Right renal pelvis (tissue), 4 donors: ENCODE data around the gene ISG15. TPM values are rescaled to one million over a fixed set of nuclear protein-coding genes. Genes with fewer than 3 reads are reported as not detected.
A peak's percentile ranks its signal among the peaks of the same experiment; 100 is the strongest.
"Not testable (repeated sequence)": the region's sequence is repeated elsewhere in the genome, so short reads cannot be mapped to it uniquely, and the experiment has no call there.

Source experiments
- DNase-seq, 4 donors: peaks; one replicate each; pipeline ENCODE4 v3.0.0-alpha.2; 2013; ENCODE audit warnings: low read depth in 4 of 4, low spot score in 3 of 4, missing footprints in 1 of 4
- polyA plus RNA-seq, 4 donors: library from polyadenylated mRNA; unstranded; fragments of 120-200 nt; gene quantifications; one replicate each; pipeline ENCODE4 v1.2.1, GENCODE V29; 2013; ENCODE audit not compliant: insufficient read length in 4 of 4

Gene ISG15
- polyA plus RNA-seq, 4 donors = 9.1 to 15.7 (median 13.3) TPM

DNA sequence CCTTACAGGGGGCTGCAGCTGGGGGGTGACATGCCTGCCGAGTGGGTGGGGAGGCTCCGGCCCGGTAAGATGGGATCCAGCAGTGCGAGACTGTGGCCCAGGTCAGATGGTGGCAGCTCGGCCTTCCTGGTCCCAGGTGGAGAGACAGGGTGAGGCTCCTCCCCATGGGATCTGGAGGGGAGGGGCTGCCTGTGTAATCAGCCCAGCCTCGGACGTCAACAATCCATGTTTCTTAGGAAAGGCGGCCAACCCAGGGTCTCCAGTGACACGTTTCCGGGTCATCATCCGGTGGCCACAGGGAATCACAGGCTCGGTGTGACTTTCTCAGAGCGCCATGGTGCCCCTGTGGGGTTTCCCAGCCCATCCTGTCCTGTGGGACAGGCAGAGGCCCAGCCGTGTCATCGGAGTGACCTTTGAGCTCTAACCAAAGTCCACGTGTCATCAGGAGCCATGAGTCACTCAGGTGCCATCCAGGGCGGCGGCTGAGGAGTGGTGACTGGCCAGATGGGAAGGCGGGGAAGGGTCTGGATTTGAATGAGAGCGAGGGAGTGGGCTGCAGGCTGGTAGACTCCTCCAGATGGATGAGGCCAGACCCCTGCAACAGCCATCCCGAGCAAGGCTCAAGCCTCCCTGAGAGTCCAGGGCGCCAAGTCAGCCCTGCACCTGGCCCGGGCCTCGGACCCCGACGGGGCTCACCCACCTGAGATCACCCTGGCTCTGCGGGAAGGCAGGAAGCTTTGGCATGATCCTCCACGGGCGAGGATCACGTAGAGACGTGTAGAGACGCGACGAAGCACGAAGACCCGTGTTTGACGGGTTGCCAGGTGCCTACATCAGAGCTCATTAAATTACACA is 6.8 kb upstream of the ISG15 start:
- no peak for DNase-seq

DNA sequence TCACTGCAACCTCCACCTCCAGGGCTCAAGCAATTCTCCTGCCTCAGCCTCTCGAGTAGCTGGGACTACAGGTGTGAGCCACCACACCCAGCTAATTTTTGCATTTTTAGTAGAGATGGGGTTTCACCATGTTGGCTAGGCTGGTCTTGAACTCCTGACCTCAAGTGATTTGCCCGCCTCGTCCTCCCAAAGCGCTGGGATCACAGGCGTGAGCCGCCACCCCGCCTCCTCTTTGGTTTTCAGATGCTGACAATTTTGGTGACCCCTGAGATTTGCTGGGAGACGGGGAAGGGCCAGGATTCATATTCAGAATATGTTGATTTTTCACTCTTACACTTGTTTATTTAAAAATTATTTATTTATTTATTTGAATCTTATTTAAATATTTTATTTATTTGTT is 3.2 kb upstream of the ISG15 start:
- not testable (repeated sequence) for DNase-seq

DNA sequence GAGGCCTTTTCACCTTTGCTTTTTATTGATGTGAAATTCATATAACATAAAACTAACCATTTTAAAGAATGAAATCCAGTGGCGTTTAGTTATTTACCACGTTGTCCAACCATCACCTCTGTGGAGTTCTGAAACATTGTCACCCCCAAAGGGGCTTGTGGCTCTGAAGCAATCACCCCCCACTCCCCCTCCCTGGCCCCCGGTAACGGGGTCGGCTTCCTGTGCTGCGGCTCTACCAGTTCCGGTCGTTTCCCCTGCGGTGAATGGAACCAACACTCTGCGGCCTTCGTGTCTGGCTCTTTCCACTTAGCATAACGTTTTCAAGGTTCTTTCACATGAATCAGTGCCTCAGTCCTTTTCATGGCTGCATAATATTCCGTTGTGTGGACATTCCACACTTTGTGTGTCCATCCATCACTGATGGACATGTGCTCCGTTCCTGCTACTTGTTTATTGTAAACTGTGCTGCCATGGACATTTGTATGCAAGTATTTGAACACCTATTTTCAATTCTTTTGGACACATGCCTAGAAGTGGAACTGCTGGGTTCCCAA is 1.8 kb upstream of the ISG15 start:
- no peak for DNase-seq

DNA sequence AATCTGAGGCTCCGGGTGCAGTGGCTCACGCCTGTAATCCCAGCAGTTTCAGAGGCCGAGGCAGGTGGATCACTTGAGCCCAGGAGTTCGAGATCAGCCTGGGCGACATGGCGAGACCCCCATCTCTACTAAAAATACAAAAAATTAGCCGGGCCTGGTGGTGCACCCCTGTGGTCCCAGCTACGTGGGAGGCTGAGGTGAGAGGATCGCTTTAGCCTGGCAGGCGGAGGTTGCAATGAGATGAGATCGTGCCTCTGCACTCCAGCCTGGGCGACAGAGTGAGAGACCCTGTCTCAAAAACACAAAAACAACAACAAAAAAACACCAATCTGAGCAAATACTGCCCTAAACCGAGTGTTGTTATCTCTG is 577 bp upstream of the ISG15 start:
- not testable (repeated sequence) for DNase-seq

DNA sequence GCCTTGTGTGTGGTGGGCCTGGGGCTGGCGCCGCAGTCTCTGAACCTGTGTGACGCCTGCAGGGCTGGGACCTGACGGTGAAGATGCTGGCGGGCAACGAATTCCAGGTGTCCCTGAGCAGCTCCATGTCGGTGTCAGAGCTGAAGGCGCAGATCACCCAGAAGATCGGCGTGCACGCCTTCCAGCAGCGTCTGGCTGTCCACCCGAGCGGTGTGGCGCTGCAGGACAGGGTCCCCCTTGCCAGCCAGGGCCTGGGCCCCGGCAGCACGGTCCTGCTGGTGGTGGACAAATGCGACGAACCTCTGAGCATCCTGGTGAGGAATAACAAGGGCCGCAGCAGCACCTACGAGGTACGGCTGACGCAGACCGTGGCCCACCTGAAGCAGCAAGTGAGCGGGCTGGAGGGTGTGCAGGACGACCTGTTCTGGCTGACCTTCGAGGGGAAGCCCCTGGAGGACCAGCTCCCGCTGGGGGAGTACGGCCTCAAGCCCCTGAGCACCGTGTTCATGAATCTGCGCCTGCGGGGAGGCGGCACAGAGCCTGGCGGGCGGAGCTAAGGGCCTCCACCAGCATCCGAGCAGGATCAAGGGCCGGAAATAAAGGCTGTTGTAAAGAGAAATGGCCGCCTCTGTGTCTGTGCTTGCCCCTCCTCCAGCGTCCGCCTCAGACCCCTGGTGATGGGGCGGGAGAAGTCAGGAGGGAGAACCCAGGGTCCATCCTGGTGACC is 788 bp downstream of the ISG15 start:
- no peak for DNase-seq

DNA sequence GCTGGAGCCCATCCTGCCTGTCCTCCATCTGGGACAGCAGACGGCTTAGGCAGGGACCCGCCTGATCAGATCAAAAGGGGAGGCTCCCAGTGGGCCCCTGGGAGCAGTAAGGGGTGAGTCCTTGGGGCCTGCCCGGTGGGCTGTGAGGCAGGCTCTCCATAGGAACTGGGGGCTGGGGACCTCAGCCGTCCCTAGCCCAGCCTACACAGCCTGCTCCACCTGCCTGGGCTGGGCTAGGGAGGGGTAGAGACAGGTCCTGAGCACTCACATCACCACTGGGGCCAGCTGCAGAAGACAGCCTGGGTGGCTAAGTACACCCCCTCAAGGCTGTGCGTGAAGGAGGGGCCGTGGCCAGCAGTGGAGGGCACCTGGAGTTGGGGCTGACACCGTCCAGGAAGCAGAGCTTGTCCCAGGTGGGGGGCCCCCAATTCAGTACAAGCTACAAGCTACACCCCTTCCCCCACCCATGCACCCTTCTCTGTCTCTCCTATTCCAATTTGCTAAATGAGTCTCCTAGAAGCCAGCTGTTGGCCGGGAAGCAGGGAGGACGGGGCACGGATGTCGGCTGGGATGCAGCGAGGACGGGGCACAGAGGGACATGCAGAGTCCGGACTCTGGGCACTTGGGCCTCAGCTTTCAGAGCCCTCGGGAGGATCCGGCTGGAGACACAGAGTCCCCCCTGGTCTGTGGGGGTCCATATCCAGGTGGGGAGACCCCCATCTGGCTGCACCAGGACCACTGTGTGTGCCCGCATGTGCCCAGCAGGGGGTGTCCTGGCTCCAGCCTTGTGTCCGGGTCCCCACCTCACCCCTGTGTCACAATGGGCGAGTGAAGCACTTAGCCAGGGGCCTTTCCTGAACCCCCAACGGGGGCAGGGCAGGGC is 1.7 kb downstream of the ISG15 start:
- DNase-seq = no peak

DNA sequence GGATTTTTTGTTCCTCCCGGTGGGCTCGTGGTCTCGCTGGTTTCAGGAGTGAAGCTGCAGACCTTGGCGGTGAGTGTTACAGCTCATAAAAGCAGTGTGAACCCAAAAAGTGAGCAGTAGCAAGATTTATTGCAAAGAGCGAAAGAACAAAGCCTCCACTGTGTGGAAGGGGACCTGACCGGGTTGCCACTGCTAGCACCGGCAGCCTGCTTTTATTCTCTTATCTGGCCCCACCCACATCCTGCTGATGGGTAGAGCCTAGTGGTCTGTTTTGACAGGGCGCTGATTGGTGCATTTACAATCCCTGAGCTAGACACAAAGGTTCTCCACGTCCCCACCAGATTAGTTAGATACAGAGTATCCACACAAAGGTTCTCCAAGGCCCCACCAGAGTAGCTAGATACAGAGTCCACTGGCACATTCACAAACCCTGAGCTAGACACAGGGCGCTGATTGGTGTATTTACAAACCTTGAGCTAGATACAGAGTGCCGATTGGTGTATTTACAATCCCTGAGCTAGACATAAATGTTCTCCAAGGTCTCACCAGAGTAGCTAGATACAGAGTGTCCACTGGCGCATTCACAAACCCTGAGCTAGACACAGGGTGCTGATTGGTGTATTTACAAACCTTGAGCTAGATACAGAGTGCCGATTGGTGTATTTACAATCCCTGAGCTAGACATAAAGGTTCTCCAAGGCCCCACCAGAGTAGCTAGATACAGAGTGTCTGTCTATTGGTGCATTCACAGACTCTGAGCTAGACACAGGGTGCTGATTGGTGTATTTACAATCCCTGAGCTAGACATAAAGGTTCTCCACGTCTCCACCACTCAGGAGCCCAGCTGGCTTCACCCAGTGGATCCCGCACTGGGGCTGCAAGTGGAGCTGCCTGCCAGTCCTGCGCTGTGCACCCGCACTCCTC is 4.4 kb downstream of the ISG15 start:
- not testable (repeated sequence) for DNase-seq

DNA sequence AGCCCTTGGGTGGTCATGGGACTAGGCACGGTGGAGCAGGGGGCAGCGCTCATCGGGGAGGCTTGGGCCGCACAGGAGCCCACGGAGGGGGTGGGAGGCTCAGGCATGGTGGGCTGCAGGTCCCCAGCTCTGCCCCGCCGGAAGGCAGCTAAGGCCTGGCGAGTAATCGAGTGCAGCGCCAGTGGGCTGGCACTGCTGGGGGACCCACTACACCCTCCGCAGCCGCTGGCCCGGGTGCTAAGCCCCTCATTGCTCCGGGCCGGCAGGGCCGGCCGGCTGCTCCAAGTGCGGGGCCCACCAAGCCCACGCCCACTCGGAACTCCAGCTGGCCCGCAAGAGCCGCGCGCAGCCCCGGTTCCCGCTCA is 5.0 kb downstream of the ISG15 start:
- not testable (repeated sequence) for DNase-seq

DNA sequence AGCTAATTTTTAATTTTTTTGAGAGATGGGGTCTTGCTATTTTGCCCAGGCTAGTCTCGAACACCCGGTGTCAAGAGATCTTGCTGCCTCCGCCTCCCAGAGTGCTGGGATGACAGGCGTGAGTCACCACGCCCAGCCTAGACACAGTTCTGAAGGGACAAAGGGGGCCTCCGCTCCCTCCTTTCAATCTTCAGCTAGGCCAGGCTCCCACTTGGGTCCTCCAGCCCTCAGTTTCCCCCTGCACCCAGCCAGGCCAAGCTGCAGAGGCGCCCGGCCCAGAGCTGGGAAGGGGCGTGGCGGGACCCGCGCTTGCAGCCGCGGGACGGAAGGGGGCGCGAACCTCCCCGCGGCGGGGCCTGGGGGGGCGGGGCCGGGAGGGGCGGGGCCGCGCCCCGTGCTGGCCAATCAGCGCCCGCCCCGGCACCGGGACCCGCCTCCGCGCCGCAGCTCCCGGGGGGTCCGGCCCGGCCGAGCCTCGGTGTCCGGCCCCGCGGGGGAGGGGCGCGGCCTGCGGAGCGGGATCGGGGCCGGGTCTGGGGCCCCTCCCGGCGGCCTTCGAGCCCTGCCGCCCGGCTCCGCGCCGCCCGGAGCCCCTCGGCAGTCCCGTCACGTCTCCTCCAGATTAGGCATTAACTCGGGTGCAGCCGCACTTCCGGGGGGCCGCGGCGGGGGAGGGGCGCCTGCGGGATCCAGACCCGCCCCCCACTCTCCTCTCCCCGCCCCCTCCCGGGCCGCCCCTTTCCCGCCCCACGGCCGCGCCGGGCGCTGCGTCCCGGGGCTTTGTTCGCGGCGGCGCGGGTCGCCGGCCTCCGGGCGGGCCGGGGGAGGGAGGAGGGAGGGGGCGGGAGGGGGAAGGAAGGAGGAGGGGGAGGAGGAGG is 6.1 kb downstream of the ISG15 start:
- DNase-seq = peak in 3 of 4 donors; percentile 77 to 80 (median 78)

DNA sequence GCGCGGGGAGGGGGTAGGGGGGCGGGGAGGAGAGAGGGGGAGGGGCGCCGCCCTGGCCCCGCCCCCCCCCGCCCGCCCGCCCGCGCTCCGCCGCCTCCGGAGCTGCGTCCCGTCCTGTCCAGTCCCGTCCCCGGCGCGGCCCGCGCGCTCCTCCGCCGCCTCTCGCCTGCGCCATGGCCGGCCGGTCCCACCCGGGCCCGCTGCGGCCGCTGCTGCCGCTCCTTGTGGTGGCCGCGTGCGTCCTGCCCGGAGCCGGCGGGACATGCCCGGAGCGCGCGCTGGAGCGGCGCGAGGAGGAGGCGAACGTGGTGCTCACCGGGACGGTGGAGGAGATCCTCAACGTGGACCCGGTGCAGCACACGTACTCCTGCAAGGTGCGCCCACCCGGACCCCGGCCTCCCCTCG is 6.7 kb downstream of the ISG15 start, which contains the start of gene AGRN:
AGRN (plus strand) TSS at position 121 of the 405 bp plus-strand sequence; CDS start at position 174, 53 bp downstream.
- DNase-seq = no peak

DNA sequence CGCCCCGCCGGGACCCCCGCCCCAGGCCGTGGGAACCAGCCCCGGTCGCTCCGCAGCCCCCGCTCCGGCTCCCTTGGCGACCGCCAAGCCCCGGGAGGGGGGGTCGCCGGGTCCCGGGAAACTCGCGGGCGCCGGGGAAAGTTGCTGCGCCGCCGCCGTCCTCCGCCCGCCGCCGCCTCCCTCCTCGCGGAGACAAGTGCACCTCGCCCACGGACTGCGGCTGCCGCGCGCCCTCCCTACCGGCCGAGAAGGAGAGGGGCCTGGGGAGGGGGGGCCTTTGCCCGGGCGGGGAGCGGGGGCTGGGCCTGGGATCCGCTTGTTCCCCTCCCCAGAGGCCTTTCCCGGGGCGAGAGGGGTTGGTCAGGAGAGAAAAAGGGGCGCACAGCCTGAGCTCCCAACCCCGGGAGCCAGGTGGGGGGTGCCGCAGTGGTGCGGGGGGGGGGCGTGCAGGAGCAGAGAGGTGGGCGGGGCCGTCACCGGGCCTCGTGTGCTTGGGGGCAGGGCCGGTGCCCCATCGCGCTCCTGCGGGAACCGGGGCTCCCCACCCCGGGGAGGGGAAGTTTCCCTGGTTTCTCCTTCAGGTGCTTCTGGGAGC is 7.2 kb downstream of the ISG15 start:
- DNase-seq = no peak

DNA sequence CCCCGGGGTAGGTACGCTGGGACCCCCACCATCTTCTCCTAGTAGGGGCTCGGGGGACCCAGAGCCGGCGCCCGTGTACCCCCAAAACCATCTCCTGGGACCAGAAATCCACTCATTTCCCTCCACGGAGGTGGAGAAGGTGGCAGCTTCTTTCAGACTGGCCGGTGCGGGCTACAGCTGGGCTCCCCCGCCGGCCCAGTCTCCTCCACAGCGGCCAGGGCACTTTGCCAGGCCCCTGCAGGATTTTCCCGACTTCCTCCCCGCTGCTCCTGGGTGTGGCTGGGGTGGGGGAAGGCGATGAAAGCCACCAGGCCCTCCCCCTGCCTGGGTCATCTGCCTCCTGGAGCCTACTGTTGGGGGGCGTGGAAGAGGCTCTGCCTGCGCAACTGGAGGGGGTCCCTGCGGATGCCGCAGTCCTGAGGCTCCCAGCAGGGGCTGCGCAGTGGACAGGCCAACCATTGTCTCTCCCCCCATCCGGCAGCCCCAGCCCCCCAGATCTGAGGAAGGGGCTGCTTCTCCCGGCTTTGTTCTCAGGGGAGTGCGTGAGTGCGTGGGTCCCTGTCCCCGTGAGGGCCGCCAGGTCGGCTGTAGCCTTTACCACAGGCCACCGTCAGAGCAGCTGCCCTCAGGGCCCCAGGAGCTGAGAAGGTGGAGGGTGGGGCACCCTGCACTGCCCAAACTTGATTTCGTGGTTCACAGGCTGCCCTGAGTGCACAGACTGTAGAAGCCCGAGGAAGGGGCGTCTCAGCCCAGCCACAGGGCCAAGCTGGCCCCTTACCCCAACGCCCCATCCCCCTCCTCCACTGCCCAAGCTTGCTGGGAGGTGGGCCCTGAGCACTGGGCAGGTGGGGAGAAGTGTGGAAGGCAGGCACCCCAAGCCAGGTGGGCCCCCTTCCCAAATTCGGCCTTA is 8.0 kb downstream of the ISG15 start:
- DNase-seq = no peak

DNA sequence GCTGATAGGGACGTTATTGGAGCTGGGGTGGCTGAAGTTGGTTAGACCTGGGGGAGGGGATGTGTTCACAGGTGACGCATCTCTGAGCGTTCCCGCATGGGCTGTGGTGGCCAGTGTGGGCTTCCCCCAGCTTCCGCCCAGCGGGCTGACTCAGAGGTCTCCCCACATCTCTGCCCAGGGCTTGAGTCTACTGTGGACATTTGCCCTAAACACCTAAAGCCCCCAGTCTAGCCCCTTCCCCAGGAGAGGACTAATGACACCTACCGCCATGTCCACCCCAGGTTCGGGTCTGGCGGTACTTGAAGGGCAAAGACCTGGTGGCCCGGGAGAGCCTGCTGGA is 8.6 kb downstream of the ISG15 start:
- no peak for DNase-seq

DNA sequence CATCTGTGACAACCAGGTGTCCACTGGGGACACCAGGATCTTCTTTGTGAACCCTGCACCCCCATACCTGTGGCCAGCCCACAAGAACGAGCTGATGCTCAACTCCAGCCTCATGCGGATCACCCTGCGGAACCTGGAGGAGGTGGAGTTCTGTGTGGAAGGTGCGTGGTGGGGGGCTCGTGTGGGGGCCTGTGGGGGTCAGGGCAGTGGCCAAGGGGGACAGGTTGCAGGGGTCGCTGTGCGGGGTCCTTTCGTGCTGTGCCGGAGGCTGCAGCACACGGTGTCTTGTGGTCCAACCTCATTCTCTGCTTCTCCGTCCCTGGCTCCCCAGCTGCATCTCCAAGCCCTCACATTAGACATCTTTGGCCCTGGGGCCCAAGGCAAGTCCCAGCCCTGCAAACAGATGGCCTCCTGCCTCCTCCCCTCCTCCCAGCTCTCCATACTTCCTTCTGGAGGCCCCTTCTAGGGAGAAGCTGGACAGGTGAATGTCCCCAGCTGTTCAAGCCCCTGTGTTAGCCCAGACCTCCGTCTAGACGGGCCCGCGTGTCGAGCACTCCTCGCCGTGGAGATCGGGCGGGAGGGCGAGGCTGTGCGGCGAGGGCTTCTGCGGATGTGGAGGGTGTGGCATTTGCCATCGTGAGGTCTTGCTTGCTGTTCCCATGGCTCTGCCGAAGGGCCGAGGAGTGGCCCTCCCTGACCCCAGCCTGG is 9.2 kb downstream of the ISG15 start:
- no peak for DNase-seq

DNA sequence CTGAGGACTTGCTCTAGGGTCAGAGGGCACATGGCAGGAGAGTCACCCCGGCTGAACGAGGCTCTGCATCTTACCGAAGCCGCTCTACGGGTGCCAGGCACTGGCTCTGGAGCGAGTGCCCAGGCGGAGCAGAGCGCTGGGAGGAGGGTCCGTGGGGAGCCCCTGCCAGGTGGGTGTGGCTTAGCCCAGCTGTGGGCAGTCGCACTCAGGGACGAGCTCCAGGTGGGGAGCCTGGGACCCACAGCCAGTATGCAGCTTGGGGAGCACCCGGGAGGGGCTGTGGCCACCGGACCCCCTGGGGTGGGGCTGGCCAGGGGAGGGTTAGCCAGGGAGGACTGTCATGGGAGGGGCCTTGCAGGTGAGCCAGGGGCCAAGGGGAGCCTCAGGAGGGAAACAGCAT is 10.4 kb downstream of the ISG15 start:
- no peak for DNase-seq

DNA sequence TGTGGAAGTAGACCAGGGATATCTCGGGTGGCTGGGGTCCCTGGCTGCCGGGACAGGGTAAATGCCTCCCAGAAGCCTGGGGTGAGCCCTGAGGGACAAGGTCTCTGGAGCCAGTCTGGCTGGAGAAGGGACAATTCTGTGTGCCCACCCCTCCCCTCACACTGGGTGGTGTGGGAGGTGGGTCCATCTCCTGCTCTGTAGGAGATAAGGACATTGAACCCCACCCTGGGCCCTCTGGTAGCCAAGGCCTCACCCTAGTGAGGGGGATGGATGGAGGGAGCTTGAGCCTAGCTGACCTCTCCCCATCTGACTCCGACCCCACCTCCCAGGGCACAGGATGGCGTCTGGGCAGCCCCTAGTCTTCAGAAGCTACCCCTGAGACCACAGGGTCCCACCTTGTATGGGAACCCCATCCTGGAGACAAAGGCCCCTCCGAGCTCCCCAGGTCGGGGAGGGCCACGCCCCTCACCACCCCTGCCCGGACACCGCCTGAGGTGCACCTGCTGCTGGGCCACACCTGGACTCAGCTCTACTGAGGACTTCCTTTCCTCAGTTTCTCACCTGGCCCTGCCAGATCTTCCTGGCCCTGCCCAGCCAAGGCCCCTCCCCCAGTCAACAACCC is 11.0 kb downstream of the ISG15 start:
- DNase-seq = no peak
